H9 (cell line): ENCODE data around the gene RETREG3. TPM values are rescaled to one million over a fixed set of nuclear protein-coding genes. Genes with fewer than 3 reads are reported as not detected.

Experiments used
- DNase-seq: peaks from one replicate; pipeline ENCODE4 v3.0.0-alpha.2; 2017
- H2AFZ ChIP-seq: one replicate; pipeline ENCODE4 v1.6.1; 2013; ENCODE audit warnings: mild to moderate bottlenecking, low read length, control low read depth, moderate library complexity
- H2AK5ac ChIP-seq: 2 replicates; pipeline ENCODE4 v1.6.1; 2013; ENCODE audit warnings: low read length, control low read depth, mixed read lengths; ENCODE audit not compliant: insufficient read length
- H2BK120ac ChIP-seq: one replicate; pipeline ENCODE4 v1.6.1; 2013; ENCODE audit warnings: low read depth, mild to moderate bottlenecking, low read length, control low read depth, inconsistent platforms; ENCODE audit not compliant: poor library complexity, severe bottlenecking
- H2BK12ac ChIP-seq: 2 replicates; pipeline ENCODE4 v1.6.1; 2013; ENCODE audit warnings: low read length, control low read depth, mixed read lengths, low read depth; ENCODE audit not compliant: insufficient read length
- H2BK15ac ChIP-seq: 2 replicates; pipeline ENCODE4 v1.6.1; 2013; ENCODE audit warnings: low read depth, low read length, control low read depth
- H2BK20ac ChIP-seq: one replicate; pipeline ENCODE4 v1.6.1; 2013; ENCODE audit warnings: low read depth, mild to moderate bottlenecking, low read length, control low read depth, inconsistent platforms; ENCODE audit not compliant: poor library complexity, severe bottlenecking
- H2BK5ac ChIP-seq: 2 replicates; pipeline ENCODE4 v1.6.1; 2013; ENCODE audit warnings: low read length, control low read depth, mixed read lengths; ENCODE audit not compliant: insufficient read length
- H3K14ac ChIP-seq: 2 replicates; pipeline ENCODE4 v1.6.1; 2013; ENCODE audit warnings: low read length, control low read depth; ENCODE audit not compliant: insufficient read depth
- H3K18ac ChIP-seq: 2 replicates; pipeline ENCODE4 v1.6.1; 2013; ENCODE audit warnings: low read depth, mild to moderate bottlenecking, mixed read lengths, low read length, control low read depth; ENCODE audit not compliant: insufficient read length
- H3K23ac ChIP-seq: 2 replicates; pipeline ENCODE4 v1.6.1; 2013; ENCODE audit warnings: low read length, control low read depth, mixed read lengths, low read depth; ENCODE audit not compliant: insufficient read length
- H3K23me2 ChIP-seq: 2 replicates; pipeline ENCODE4 v1.6.1; 2013; ENCODE audit warnings: low read depth, mild to moderate bottlenecking, mixed read lengths, low read length, control low read depth; ENCODE audit not compliant: insufficient read length, poor library complexity, severe bottlenecking
- H3K27ac ChIP-seq: 2 replicates; pipeline ENCODE4 v1.5.1; 2013; ENCODE audit warnings: low read length, control low read depth, mixed read lengths, low read depth; ENCODE audit not compliant: insufficient read length
- H3K27me3 ChIP-seq: 2 replicates; pipeline ENCODE4 v1.6.1; 2013; ENCODE audit warnings: low read length, control low read depth, inconsistent platforms; ENCODE audit not compliant: insufficient read depth
- H3K4ac ChIP-seq: 2 replicates; pipeline ENCODE4 v1.6.1; 2013; ENCODE audit warnings: low read depth, mild to moderate bottlenecking, control low read depth, inconsistent platforms, low read length, moderate library complexity
- H3K4me1 ChIP-seq: 2 replicates; pipeline ENCODE4 v1.6.1; 2013; ENCODE audit warnings: low read length, control low read depth, inconsistent platforms; ENCODE audit not compliant: insufficient read depth
- H3K4me2 ChIP-seq: 2 replicates; pipeline ENCODE4 v1.6.1; 2013; ENCODE audit warnings: low read length, control low read depth, mixed read lengths; ENCODE audit not compliant: insufficient read length, insufficient read depth
- H3K56ac ChIP-seq: 2 replicates; pipeline ENCODE4 v1.6.1; 2013; ENCODE audit warnings: low read depth, mild to moderate bottlenecking, mixed read lengths, low read length, control low read depth; ENCODE audit not compliant: insufficient read length
- H3K79me1 ChIP-seq: 2 replicates; pipeline ENCODE4 v1.6.1; 2013; ENCODE audit warnings: low read depth, mild to moderate bottlenecking, moderate library complexity, low read length, control low read depth, inconsistent platforms; ENCODE audit not compliant: insufficient read depth, poor library complexity, severe bottlenecking
- H3K79me2 ChIP-seq: 2 replicates; pipeline ENCODE4 v1.6.1; 2013; ENCODE audit warnings: low read length, control low read depth, inconsistent platforms; ENCODE audit not compliant: insufficient read depth
- H3K9ac ChIP-seq: 2 replicates; pipeline ENCODE4 v1.6.1; 2013; ENCODE audit warnings: low read length, control low read depth, mixed read lengths; ENCODE audit not compliant: insufficient read length; ENCODE audit errors: extremely low read depth
- H3K9me3 ChIP-seq: one replicate; pipeline ENCODE4 v1.6.1; 2013; ENCODE audit warnings: low read depth, low read length, inconsistent platforms; ENCODE audit not compliant: control insufficient read depth
- H3T11ph ChIP-seq: one replicate; pipeline ENCODE4 v1.6.1; 2013; ENCODE audit warnings: mild to moderate bottlenecking, low read length, control low read depth, inconsistent platforms
- H4K20me1 ChIP-seq: one replicate; pipeline ENCODE4 v1.6.1; 2013; ENCODE audit not compliant: control insufficient read depth, insufficient read length, insufficient read depth
- H4K5ac ChIP-seq: 2 replicates; pipeline ENCODE4 v1.6.1; 2013; ENCODE audit warnings: low read depth, mild to moderate bottlenecking, mixed read lengths, low read length, control low read depth; ENCODE audit not compliant: insufficient read length
- H4K8ac ChIP-seq: replicated peaks from 2 replicates; pipeline ENCODE4 v1.6.1; 2013; ENCODE audit warnings: low read length, control low read depth, mixed read lengths, low read depth; ENCODE audit not compliant: insufficient read length
- H4K91ac ChIP-seq: 2 replicates; pipeline ENCODE4 v1.6.1; 2013; ENCODE audit warnings: low read depth, mild to moderate bottlenecking, moderate library complexity, mixed read lengths, low read length, control low read depth; ENCODE audit not compliant: insufficient read length
- H3K27ac Mint-ChIP-seq, 3 experiments: 2 replicates in 2 of 3; 3 replicates in 1 of 3; pipeline ENCODE4 v1.8.0; 2020 to 2021; ENCODE audit warnings: mixed read lengths in 3 of 3, mild to moderate bottlenecking in 1 of 3, moderate library complexity in 1 of 3
- H3K27me3 Mint-ChIP-seq: 2 replicates; pipeline ENCODE4 v1.8.0; 2021; ENCODE audit warnings: low read depth, mild to moderate bottlenecking, moderate library complexity, mixed read lengths
- H3K36me3 Mint-ChIP-seq, 3 experiments: 2 replicates in 2 of 3; 3 replicates in 1 of 3; pipeline ENCODE4 v1.8.0; 2020 to 2021; ENCODE audit warnings: low read depth in 3 of 3, mixed read lengths in 3 of 3; ENCODE audit not compliant: insufficient read depth in 1 of 3
- H3K4me1 Mint-ChIP-seq, 2 experiments: 2 replicates each; pipeline ENCODE4 v1.8.0; 2020; ENCODE audit warnings: mixed read lengths in 2 of 2
- H3K4me3 Mint-ChIP-seq, 2 experiments: 2 replicates in 1 of 2; 3 replicates in 1 of 2; pipeline ENCODE4 v1.8.0; 2020 to 2021; ENCODE audit warnings: mild to moderate bottlenecking in 2 of 2, mixed read lengths in 2 of 2, moderate library complexity in 1 of 2
- H3K9me3 Mint-ChIP-seq, 2 experiments: 2 replicates in 1 of 2; 3 replicates in 1 of 2; pipeline ENCODE4 v1.8.0; 2020; ENCODE audit warnings: mild to moderate bottlenecking in 2 of 2, mixed read lengths in 2 of 2, moderate library complexity in 1 of 2
- CTCF ChIP-seq: fragments of 200-600 bp; sonication (generic); conservative IDR thresholded peaks from 3 replicates; pipeline ENCODE4 v1.8.0; 2021; ENCODE audit warnings: antibody characterized with exemption, mild to moderate bottlenecking
- WGBS: extraction: QIAGEN DNeasy Blood & Tissue Kit; methylation state at CpG from one replicate; pipeline ENCODE4 v1.1.7; 2013; ENCODE audit warnings: missing lambda C conversion rate, low lambda C conversion rate, mixed read lengths; ENCODE audit not compliant: insufficient read length; ENCODE audit errors: extremely low coverage; 5-methylcytosine and 5-hydroxymethylcytosine counted together
- total RNA-seq: library from RNA; stranded (reverse); gene quantifications from 2 replicates; pipeline ENCODE4 v1.2.1, GENCODE V29; 2021

RETREG3 gene
- total RNA-seq, 1 experiment from 2014 or later = 47.3 TPM

GRCh38 chr17:42560246-42560645, 48.9 kb downstream of the RETREG3 start:
- H3K27me3 ChIP-seq = no peaks in the 10 kb centered on the region
- H3K27ac Mint-ChIP-seq = peak overlapping the region in 1 of 3 experiments; percentile 15; a peak in 1 of 7 replicates
- no peak overlapping the region for H3K4ac ChIP-seq
- no peaks in the 10 kb centered on the region for H3K9me3 Mint-ChIP-seq
- H2BK12ac ChIP-seq = no peak overlapping the region
- no peak for DNase-seq
- H3K9me3 ChIP-seq = no peaks in the 10 kb centered on the region
- H3K14ac ChIP-seq = no peak overlapping the region
- peaks cover 4% of the 10 kb centered on the region; the same call in 1 of the 2 replicates for H3K79me2 ChIP-seq
- no peak overlapping the region for H3K18ac ChIP-seq
- no peak overlapping the region for H3K9ac ChIP-seq
- no peak overlapping the region for H3T11ph ChIP-seq
- no peak overlapping the region for H2BK120ac ChIP-seq
- no peak overlapping the region for H2AK5ac ChIP-seq
- no peaks in the 10 kb centered on the region for H4K20me1 ChIP-seq
- no peak overlapping the region for H2AFZ ChIP-seq
- no peak overlapping the region for H3K56ac ChIP-seq
- H3K36me3 Mint-ChIP-seq = peaks cover 3 to 17% (median 16%) of the 10 kb centered on the region in 3 experiments; a peak in 5 of 7 replicates
- H3K4me2 ChIP-seq = no peak overlapping the region
- no peak overlapping the region for H4K91ac ChIP-seq
- H2BK15ac ChIP-seq = no peak overlapping the region
- no CpG with 5 or more reads among the region's 3 CpGs for WGBS
- H3K27me3 Mint-ChIP-seq = no peaks in the 10 kb centered on the region
- peaks cover 11% of the 10 kb centered on the region for H3K23me2 ChIP-seq
- H4K8ac ChIP-seq = no peak overlapping the region
- peaks cover 16 to 29% of the 10 kb centered on the region in 2 experiments for H3K4me1 Mint-ChIP-seq
- H3K4me3 Mint-ChIP-seq = no peak overlapping the region
- H3K79me1 ChIP-seq = peaks cover 4% of the 10 kb centered on the region
- no peak for TF ChIP-seq CTCF
- no peaks in the 10 kb centered on the region for H3K4me1 ChIP-seq
- H2BK5ac ChIP-seq = no peak overlapping the region
- H3K23ac ChIP-seq = no peak overlapping the region
- H2BK20ac ChIP-seq = no peak overlapping the region
- H4K5ac ChIP-seq = no peak overlapping the region
- H3K27ac ChIP-seq = no peak overlapping the region
